NT2/D1 (cell line): ENCODE measurements around the gene MANEAL.

ENCODE experiments used
- YY1 ChIP-seq: IDR thresholded peaks from 2 replicates; pipeline ENCODE4 v1.6.1; 2011; ENCODE audit not compliant: insufficient read length, insufficient read depth
- ZNF274 ChIP-seq: IDR thresholded peaks from 2 replicates; pipeline ENCODE4 v1.6.1; 2011; ENCODE audit warnings: mild to moderate bottlenecking, low read depth, low read length

GRCh38 chr1:37794372-37795339, 1.0 kb downstream of the MANEAL start:
- TF ChIP-seq YY1 (no peak), ZNF274 (no peak)
